Cardiac fibroblast (primary cell): ENCODE measurements around the gene HSPA9.

ENCODE experiments used
- DNase-seq, 2 donors: peaks; one replicate each; pipeline versions ENCODE4 v3.0.0 to v3.0.0-alpha.2; 2010; ENCODE audit warnings: low read depth in 2 of 2
- H3K4me3 ChIP-seq, 2 donors: replicated peaks in 1 of 2; 1 replicate in 1 of 2; 2 replicates in 1 of 2; pipeline ENCODE4 v1.5.1; 2011; ENCODE audit warnings: low read depth in 2 of 2, low read length in 2 of 2, mild to moderate bottlenecking in 2 of 2, moderate library complexity in 1 of 2
- CTCF ChIP-seq: IDR thresholded peaks from one replicate; pipeline ENCODE4 v1.5.1; 2011; ENCODE audit warnings: low read depth, mild to moderate bottlenecking, low read length, inconsistent platforms

The HSPA9 gene

GRCh38 chr5:138580777-138581176 lies 5.6 kb upstream of the HSPA9 start:
- H3K4me3 ChIP-seq, result no peak overlapping the region
- no peak for TF ChIP-seq CTCF
- no peak for DNase-seq

GRCh38 chr5:138580001-138580400 lies 4.8 kb upstream of the HSPA9 start:
- no peak for TF ChIP-seq CTCF
- DNase-seq, result no peak
- H3K4me3 ChIP-seq, result no peak overlapping the region

GRCh38 chr5:138579517-138579863 lies 4.3 kb upstream of the HSPA9 start:
- no peak for TF ChIP-seq CTCF
- no peak for DNase-seq
- no peak overlapping the region for H3K4me3 ChIP-seq

GRCh38 chr5:138577452-138577851 lies 2.3 kb upstream of the HSPA9 start:
- TF ChIP-seq CTCF, result no peak
- no peak for DNase-seq

GRCh38 chr5:138574744-138575193 lies 432 bp downstream of the HSPA9 start:
- peak overlapping the region; percentile 71 to 98 for H3K4me3 ChIP-seq
- no peak for TF ChIP-seq CTCF
- no peak for DNase-seq

More at GRCh38 chr5:138577452-138577851, 2.3 kb upstream of the HSPA9 start:
- H3K4me3 ChIP-seq, result no peak overlapping the region

GRCh38 chr5:138573949-138574670 lies 1.1 kb downstream of the HSPA9 start:
- H3K4me3 ChIP-seq, result peak overlapping the region; percentile 71 to 98
- peak in 1 of 2 donors; percentile 45 for DNase-seq
- no peak for TF ChIP-seq CTCF

- H3K4me3 ChIP-seq, result no peak overlapping the region
- no peak for TF ChIP-seq CTCF
- no peak for DNase-seq
These were observed 2.0 kb downstream of the HSPA9 start for GRCh38 chr5:138573223-138573622.
